Measurements from ENCODE around the gene UTY. TPM values are rescaled to one million over a fixed set of nuclear protein-coding genes. Genes with fewer than 3 reads are reported as not detected.
"Not testable (repeated sequence)": the region's sequence is repeated elsewhere in the genome, so short reads cannot be mapped to it uniquely, and the experiment has no call there.

The UTY gene
- total RNA-seq, 2 experiments from 2014 or later, result 35.8 to 36.7 TPM

- Histone ChIP-seq H2AFZ (ENCODE audit: low read length) (no peak overlapping the region), H3K9me3 (ENCODE audit: low read length) (no peaks in the 10 kb centered on the region), H3K27ac (ENCODE audit: low read depth, low read length, poor library complexity, severe bottlenecking) (no peak overlapping the region), H3K4me2 (ENCODE audit: low read length) (no peak overlapping the region), H3K4me3 (ENCODE audit: low read depth, low read length, poor library complexity, severe bottlenecking) (no peak overlapping the region), H4K20me1 (ENCODE audit: insufficient read depth, low read length) (no peaks in the 10 kb centered on the region), H3K4me1 (ENCODE audit: insufficient read depth, low read length, poor library complexity, severe bottlenecking) (no peaks in the 10 kb centered on the region), H3K36me3 (ENCODE audit: insufficient read depth, low read length) (peaks cover 78% of the 10 kb centered on the region), H3K79me2 (ENCODE audit: insufficient read depth, low read depth, low read length) (no peaks in the 10 kb centered on the region), H3K9me2 (ENCODE audit: insufficient read depth, low read length) (no peaks in the 10 kb centered on the region)
- CTCF ChIA-PET (ENCODE audit: unreplicated experiment), result interaction anchor here (0.9 kb wide), 1 partner anchor 73 kb away, joined by 3 read pairs; no protein-coding TSS in a partner anchor
- intact Hi-C loops (cut with micrococcal nuclease; ENCODE audit: unreplicated experiment), result no loop called here
- POLR2A ChIA-PET, result no interaction called here
- no TSS peak for BruUV-seq (replicated peaks)
- no peak for DNase-seq (ENCODE audit: low spot score)
- no peak for TF ChIP-seq EZH2phosphoT487 (IDR thresholded peaks at IDR 0.05; ENCODE audit: borderline replicate concordance, low read depth, low read length)
- no peak for TF ChIP-seq CTCF (conservative IDR thresholded peaks at IDR 0.05; ENCODE audit: low read length)
These were observed 184.8 kb downstream of the UTY start for GRCh38 chrY:13295026-13295425.

GRCh38 chrY:13291199-13291598, 188.6 kb downstream of the UTY start:
- POLR2A ChIA-PET, result no interaction called here
- BruUV-seq (replicated peaks), result no TSS peak
- H3K4me3 ChIP-seq (ENCODE audit: low read depth, low read length, poor library complexity, severe bottlenecking), result no peak overlapping the region
- DNase-seq (ENCODE audit: low spot score), result no peak
- no peaks in the 10 kb centered on the region for H3K79me2 ChIP-seq (ENCODE audit: insufficient read depth, low read depth, low read length)
- H3K9me3 ChIP-seq (ENCODE audit: low read length), result no peaks in the 10 kb centered on the region
- H3K4me2 ChIP-seq (ENCODE audit: low read length), result no peak overlapping the region
- H4K20me1 ChIP-seq (ENCODE audit: insufficient read depth, low read length), result no peaks in the 10 kb centered on the region
- CTCF ChIA-PET (ENCODE audit: unreplicated experiment), result no interaction called here
- H3K36me3 ChIP-seq (ENCODE audit: insufficient read depth, low read length), result peaks cover 87% of the 10 kb centered on the region
- intact Hi-C loops (cut with micrococcal nuclease; ENCODE audit: unreplicated experiment), result no loop called here
- TF ChIP-seq CTCF (conservative IDR thresholded peaks at IDR 0.05; ENCODE audit: low read length) (no peak), EZH2phosphoT487 (IDR thresholded peaks at IDR 0.05; ENCODE audit: borderline replicate concordance, low read depth, low read length) (no peak)
- no peaks in the 10 kb centered on the region for H3K4me1 ChIP-seq (ENCODE audit: insufficient read depth, low read length, poor library complexity, severe bottlenecking)
- H2AFZ ChIP-seq (ENCODE audit: low read length), result no peak overlapping the region
- no peak overlapping the region for H3K27ac ChIP-seq (ENCODE audit: low read depth, low read length, poor library complexity, severe bottlenecking)
- H3K9me2 ChIP-seq (ENCODE audit: insufficient read depth, low read length), result no peaks in the 10 kb centered on the region

- CTCF ChIA-PET (ENCODE audit: unreplicated experiment), result not testable (repeated sequence)
These were observed 197.4 kb downstream of the UTY start for GRCh38 chrY:13282151-13283054.

More at GRCh38 chrY:13282151-13283054, 197.4 kb downstream of the UTY start:
- H3K9me3 ChIP-seq (ENCODE audit: low read length); POLR2A ChIA-PET; H3K4me3 ChIP-seq (ENCODE audit: low read depth, low read length, poor library complexity, severe bottlenecking); H3K79me2 ChIP-seq (ENCODE audit: insufficient read depth, low read depth, low read length); H2AFZ ChIP-seq (ENCODE audit: low read length); H3K27ac ChIP-seq (ENCODE audit: low read depth, low read length, poor library complexity, severe bottlenecking); H3K9me2 ChIP-seq (ENCODE audit: insufficient read depth, low read length); H3K4me2 ChIP-seq (ENCODE audit: low read length); BruUV-seq (replicated peaks); DNase-seq (ENCODE audit: low spot score); intact Hi-C loops (cut with micrococcal nuclease; ENCODE audit: unreplicated experiment); H4K20me1 ChIP-seq (ENCODE audit: insufficient read depth, low read length); H3K4me1 ChIP-seq (ENCODE audit: insufficient read depth, low read length, poor library complexity, severe bottlenecking): not testable (repeated sequence)
- peaks cover 35% of the 10 kb centered on the region for H3K36me3 ChIP-seq (ENCODE audit: insufficient read depth, low read length)

Measured in OCI-LY7 (cell line).